AG04450 (cell line): ENCODE results near the gene ZDHHC5. TPM values are rescaled to one million over a fixed set of nuclear protein-coding genes. Genes with fewer than 3 reads are reported as not detected.
"Not testable (repeated sequence)": the region's sequence is repeated elsewhere in the genome, so short reads cannot be mapped to it uniquely, and the experiment has no call there.

ENCODE experiments used
- CTCF ChIA-PET: fragments of 300-600, 350-600 bp; formaldehyde crosslinking; extraction: SDS; loops from one replicate; lab custom pipeline; 2022; ENCODE audit warnings: antibody characterized with exemption, inconsistent platforms; lab: Charles Lee
- POLR2A ChIA-PET: fragments of 350-600 bp; formaldehyde crosslinking; extraction: SDS; loops from one replicate; lab custom pipeline; 2021; ENCODE audit warnings: antibody characterized with exemption, inconsistent platforms; lab: Yijun Ruan, JAX
- DNase-seq: peaks from one replicate; pipeline ENCODE4 v3.0.0-alpha.2; 2011; ENCODE audit warnings: low read depth, low spot score
- H3K27ac ChIP-seq: one replicate; pipeline ENCODE4 v1.5.1; 2012; ENCODE audit warnings: low read depth, low read length, control low read depth
- H3K27me3 ChIP-seq: one replicate; pipeline ENCODE4 v1.6.0; 2012; ENCODE audit warnings: low read length; ENCODE audit not compliant: control insufficient read depth, insufficient read depth
- H3K4me3 ChIP-seq: 2 replicates; pipeline ENCODE4 v1.5.1; 2011; ENCODE audit warnings: mild to moderate bottlenecking, low read depth, low read length, control low read depth
- H3K9me3 ChIP-seq: 2 replicates; pipeline ENCODE4 v1.5.1; 2012; ENCODE audit warnings: low read length; ENCODE audit not compliant: control insufficient read depth, insufficient read depth
- CTCF ChIP-seq: IDR thresholded peaks from 2 replicates; pipeline ENCODE4 v1.5.1; 2011; ENCODE audit warnings: low read depth, low read length, control low read depth, inconsistent platforms
- polyA plus RNA-seq: library from polyadenylated mRNA; depleted of rRNA; stranded (reverse); fragments of >200 nt; gene quantifications from 2 replicates; pipeline ENCODE4 v1.2.3, GENCODE V29; 2011

The ZDHHC5 gene
- polyA plus RNA-seq, 1 experiment: 56.7 TPM

GRCh38 chr11:57709802-57710367 lies 42.0 kb downstream of the ZDHHC5 start:
- peak overlapping the region; percentile 21 for H3K27ac ChIP-seq
- no peak for DNase-seq
- no peaks in the 10 kb centered on the region for H3K27me3 ChIP-seq
- no peak for TF ChIP-seq CTCF
- no peak overlapping the region for H3K4me3 ChIP-seq
- ChIA-PET POLR2A (interaction anchor here (0.5 kb wide), 1 partner anchor 61 kb away, joined by 3 read pairs; no protein-coding TSS in a partner anchor), CTCF (interaction anchor here (1.3 to 1.6 kb wide), 2 partner anchors 91 to 141 kb away, joined by 3 to 4 read pairs; no protein-coding TSS in a partner anchor)
- no peaks in the 10 kb centered on the region for H3K9me3 ChIP-seq

GRCh38 chr11:57711414-57712255 lies 43.7 kb downstream of the ZDHHC5 start, which contains the start of gene MED19:
MED19 (minus strand) TSS chr11:57712215; CDS start chr11:57712179, 36 bp downstream.
- POLR2A ChIA-PET: interaction anchor here (0.8 to 1.0 kb wide), 4 partner anchors 20 to 89 kb away, joined by 3 to 7 read pairs (median 4); partner anchors contain the start of gene SELENOH
- peak within 1 kb of the TSS; percentile 68 for H3K27ac ChIP-seq
- DNase-seq: peak; percentile 11
- no peaks in the 10 kb centered on the region for H3K27me3 ChIP-seq
- TF ChIP-seq CTCF: no peak
- no peaks in the 10 kb centered on the region for H3K9me3 ChIP-seq
- H3K4me3 ChIP-seq: peak within 1 kb of the TSS; percentile 100
- CTCF ChIA-PET: interaction anchor here (0.6 kb wide), 2 partner anchors 13 to 14 kb away, joined by 3 to 4 read pairs; no protein-coding TSS in a partner anchor

GRCh38 chr11:57712256-57713150 lies 44.6 kb downstream of the ZDHHC5 start, which contains the start of gene TMX2:
TMX2 (plus strand) TSS chr11:57712593; CDS start chr11:57712619, 26 bp downstream.
- CTCF ChIA-PET: interaction anchor here (0.6 kb wide), 2 partner anchors 12 to 15 kb away, joined by 3 to 4 read pairs; no protein-coding TSS in a partner anchor
- Histone ChIP-seq H3K9me3 (no peaks in the 10 kb centered on the region), H3K27me3 (no peaks in the 10 kb centered on the region), H3K27ac (peak within 1 kb of the TSS; percentile 68), H3K4me3 (peak within 1 kb of the TSS; percentile 100)
- peak; percentile 98 for DNase-seq
- TF ChIP-seq CTCF: no peak
- POLR2A ChIA-PET: interaction anchor here (0.5 to 1.0 kb wide), 6 partner anchors 10 to 88 kb away, joined by 3 to 7 read pairs (median 4); partner anchors contain the start of gene SELENOH

GRCh38 chr11:57713835-57714234 lies 45.9 kb downstream of the ZDHHC5 start:
- ChIA-PET POLR2A (no interaction called here), CTCF (interaction anchor here (1.2 to 2.1 kb wide), 2 partner anchors 87 to 810 kb away, joined by 5 to 11 read pairs; no protein-coding TSS in a partner anchor)
- Histone ChIP-seq H3K9me3 (no peaks in the 10 kb centered on the region), H3K27ac (no peak overlapping the region), H3K4me3 (peak overlapping the region; percentile 100), H3K27me3 (no peaks in the 10 kb centered on the region)
- DNase-seq: no peak
- TF ChIP-seq CTCF: no peak

- POLR2A ChIA-PET, H3K27ac ChIP-seq, CTCF ChIA-PET, H3K27me3 ChIP-seq, H3K9me3 ChIP-seq, H3K4me3 ChIP-seq, DNase-seq: not testable (repeated sequence)
These were observed 48.8 kb downstream of the ZDHHC5 start for GRCh38 chr11:57716726-57717125.
